HG03066 (cell line): ENCODE measurements around the gene CDH7.

Experiments used
- ATAC-seq: cut with Tn5 transposase; IDR thresholded peaks from one replicate; pipeline ENCODE4 v1.9.1; 2021; ENCODE audit warnings: low read depth; ENCODE audit not compliant: unreplicated experiment

The CDH7 gene, protein sequence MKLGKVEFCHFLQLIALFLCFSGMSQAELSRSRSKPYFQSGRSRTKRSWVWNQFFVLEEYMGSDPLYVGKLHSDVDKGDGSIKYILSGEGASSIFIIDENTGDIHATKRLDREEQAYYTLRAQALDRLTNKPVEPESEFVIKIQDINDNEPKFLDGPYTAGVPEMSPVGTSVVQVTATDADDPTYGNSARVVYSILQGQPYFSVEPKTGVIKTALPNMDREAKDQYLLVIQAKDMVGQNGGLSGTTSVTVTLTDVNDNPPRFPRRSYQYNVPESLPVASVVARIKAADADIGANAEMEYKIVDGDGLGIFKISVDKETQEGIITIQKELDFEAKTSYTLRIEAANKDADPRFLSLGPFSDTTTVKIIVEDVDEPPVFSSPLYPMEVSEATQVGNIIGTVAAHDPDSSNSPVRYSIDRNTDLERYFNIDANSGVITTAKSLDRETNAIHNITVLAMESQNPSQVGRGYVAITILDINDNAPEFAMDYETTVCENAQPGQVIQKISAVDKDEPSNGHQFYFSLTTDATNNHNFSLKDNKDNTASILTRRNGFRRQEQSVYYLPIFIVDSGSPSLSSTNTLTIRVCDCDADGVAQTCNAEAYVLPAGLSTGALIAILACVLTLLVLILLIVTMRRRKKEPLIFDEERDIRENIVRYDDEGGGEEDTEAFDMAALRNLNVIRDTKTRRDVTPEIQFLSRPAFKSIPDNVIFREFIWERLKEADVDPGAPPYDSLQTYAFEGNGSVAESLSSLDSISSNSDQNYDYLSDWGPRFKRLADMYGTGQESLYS

DNA sequence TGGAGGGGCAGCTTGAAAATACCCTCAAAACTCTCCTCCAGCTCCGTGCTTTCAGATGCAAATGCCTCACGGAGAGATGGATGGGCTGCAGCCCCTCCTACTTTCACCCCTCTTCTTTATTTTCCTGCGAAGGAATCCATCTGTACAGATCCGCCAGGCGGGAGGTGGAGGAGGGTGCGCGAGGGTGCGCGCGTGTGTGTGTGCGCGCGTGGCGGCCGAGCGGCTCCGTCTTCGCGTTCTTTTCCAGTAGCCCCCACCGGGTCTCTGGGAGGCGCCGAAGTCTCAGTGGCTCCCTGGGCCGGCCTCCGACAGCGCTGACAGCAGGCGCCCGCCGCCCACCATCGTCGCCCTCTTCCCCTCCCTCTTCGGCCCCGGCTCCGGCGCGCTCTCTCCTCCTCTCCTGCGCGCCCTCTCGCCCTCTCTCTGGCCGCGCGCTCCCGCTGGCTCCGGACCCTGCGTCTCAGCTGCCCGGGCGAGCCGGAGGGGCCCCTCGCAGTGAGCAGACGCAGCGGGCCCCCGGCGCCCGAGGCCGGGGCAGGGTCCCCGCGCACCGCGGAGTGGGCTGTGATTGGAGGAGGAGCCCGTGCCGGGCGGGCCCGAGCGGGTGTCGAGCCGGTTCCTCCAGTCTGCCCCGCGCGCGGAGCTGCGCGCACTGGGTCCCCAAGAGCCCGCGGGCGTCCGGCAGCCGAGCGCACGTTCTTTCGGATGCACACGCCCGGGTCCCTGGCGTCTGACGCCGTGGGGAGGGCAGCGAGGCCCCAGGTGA, at the start of gene CDH7:
Gene CDH7, plus strand, starts transcription at position 624 of the 766 bp plus-strand sequence. CDS start 11,831 bp downstream, outside the sequence.
- no peak for ATAC-seq

DNA sequence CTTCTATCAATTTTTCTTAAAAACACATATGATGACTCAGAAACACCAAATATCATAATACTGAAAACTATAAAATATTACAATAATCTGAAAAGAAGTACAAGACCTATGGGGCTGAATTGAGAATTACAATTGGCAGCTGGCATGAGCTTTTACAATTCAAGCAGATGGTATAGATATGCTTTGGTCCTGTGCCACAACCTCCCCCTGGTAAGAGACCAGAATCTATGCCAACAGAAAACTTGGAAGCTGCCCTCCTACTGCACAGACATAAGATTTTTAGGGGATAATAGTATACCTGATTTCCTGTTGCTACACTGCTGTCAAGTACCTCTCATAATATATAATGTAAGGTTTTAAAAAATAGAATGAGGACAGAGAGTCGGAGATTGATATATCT, 46.8 kb upstream of the CDH7 start:
- no peak for ATAC-seq

DNA sequence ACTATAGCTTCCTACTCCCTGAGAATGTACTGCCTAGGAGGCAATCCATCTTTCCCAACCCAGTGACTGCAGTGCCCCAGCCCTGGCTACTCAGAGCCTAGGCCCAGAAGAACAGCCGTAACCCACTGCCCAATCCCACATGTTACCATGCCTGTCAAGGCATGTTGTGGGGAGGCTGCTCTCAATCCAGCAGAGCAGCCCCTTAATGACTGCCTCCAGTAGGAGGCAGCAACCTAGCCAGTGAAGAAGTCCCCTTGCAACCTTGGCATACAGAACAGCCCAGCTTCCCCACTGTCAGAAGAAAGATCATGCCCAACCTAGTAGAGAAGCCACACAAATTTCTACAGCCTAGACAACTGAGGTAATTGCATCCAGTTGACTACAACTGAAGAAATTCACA, 44.2 kb upstream of the CDH7 start:
- ATAC-seq = no peak

DNA sequence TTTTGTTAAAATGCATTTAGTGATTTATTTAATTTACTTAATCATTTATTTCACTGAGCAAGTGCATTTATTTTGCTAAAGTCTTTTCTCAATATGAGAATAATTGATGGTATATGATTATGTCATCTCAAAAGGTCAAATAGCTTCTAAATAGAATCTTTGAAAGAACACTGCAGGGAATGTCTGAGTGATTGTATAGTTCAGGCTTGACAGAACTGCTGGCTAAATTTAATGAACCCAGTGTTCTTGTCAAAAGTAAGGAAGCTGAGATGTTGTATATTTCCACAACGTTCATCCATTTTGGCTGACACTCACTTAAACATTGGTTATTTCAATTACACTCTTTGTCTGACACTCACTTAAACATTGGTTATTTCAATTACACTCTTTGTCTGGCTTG, 39.3 kb upstream of the CDH7 start:
- no peak for ATAC-seq

DNA sequence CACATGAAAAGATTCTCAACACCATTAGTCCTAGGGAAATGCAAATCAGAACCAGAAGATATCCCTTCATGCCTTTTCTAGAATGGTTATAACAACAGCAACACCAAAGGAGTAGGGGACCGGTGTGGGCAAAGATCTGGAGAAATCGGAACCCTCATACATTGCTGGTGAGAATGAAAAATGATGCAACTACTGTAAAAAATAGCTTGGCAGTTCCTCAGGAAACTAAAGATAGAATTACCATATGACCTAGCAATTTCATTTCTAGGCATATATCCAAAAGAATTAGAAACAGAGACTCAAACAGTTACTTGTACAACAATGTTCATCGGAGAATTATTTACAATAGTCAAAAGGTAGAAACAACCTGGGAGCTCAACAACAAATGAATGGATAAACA, 29.2 kb upstream of the CDH7 start:
- ATAC-seq = no peak

DNA sequence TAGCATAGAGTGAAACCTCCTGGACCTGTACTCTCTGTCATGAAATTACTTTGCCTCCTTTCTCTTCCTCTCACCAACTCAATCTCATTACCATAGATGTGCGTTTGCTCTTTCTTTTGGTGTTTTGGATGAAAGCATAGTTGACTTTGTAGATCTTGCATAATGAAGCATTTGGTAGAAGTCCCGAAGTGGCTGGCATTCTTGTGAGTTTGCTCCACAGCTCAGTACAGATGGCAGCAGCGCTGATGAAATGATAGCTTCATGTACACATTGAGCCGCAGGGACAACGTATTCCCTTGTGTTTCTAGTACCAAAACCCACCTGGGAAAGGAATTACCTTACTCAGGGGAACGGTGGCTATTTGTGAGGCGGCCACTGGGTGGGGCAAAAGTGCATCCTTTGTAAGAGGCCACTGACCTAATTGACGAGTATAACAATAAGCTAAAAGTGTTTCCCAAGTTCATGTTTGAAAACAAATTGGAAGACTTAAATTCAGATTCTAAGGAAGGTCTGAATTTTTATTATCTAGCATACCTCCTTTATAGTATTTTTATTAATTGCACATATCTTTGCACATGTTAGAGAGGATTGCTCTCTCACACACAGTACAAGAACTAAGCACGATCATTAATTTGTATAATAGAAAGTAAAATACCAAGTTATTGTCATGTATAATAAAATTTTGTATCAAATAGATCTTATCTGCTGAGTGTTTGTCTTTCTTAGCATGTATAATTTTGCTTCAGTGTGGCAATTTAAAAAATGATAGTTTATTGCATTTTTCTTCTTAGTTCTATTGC, 25.4 kb upstream of the CDH7 start:
- ATAC-seq = no peak

DNA sequence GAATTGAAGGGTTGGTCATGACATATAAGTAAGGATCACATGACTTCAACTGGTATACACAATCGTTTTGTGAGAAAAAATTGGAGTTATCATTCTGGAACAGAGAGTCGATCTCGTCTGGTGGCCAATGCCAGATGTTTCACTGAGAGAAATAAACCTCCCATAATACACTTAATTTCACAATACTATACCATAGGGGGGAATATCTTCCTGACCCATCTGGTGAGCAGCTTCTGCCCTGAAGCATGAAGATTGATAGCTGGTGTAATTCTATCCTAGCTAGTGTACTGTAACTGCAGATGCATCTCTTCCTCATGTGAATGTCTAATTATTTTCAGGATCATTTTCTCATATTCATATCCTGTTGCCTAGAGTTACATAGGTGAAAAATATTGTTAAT, 15.7 kb upstream of the CDH7 start:
- ATAC-seq = no peak

DNA sequence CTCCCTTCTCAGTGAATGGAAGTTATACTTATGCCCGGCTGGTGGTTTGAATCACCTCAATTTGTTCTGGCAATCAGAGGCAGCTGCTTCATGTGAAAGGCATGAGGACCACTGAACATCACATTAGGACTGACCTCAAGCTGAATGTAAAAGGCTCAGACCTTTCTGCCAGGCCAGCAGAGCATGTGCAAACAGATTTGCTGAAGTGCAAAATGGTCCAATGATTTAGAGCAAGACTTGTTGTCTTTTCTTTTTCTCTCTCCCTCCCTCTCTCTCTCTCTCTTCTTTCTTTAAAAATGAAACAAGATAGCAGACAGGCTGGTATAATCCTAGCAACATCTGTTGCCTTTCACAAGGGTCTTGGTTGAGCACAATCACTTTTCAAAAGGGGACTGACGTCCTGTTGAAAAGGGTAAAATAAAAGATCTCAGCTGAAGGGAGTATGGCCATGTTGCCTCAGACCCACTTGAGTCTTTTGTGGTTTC, 13.3 kb upstream of the CDH7 start:
- ATAC-seq = no peak

DNA sequence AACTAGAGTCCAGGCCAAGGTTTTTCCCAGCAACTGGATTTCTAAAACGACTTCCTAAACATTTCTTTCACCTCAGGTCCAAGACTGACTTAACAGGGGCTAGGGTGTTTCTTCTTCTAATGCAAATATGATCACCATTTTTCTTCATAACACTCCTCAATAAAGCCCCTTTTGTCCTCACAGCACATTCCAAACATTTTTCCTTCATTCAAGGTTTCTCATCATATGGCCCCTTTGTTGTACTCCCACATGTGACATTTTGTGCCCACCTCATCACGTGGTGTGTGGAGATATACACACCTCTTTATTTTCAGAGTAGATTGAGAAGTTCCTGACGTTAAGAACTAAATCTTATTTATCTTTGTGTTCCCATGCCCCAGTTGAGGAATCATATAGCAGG, 3.9 kb upstream of the CDH7 start:
- no peak for ATAC-seq

DNA sequence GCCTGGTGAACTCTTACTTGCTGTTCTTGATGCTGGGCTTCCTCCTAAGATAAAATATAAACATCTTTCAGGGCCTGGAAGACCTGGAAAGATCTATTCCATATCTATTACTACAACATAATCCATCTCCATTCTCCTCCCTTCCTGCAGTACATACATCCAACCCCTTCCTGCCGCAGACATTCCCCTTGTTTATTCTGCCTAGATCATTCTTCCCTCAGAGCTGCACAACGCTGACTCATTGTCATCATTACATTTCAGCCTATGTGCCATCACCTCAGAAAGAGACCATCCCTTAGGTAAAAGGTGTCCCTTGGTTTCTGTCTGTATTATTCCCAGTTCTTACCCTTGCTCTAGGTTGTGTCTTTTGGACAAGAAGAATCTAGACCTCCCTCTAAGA, 2.5 kb upstream of the CDH7 start:
- ATAC-seq = no peak

DNA sequence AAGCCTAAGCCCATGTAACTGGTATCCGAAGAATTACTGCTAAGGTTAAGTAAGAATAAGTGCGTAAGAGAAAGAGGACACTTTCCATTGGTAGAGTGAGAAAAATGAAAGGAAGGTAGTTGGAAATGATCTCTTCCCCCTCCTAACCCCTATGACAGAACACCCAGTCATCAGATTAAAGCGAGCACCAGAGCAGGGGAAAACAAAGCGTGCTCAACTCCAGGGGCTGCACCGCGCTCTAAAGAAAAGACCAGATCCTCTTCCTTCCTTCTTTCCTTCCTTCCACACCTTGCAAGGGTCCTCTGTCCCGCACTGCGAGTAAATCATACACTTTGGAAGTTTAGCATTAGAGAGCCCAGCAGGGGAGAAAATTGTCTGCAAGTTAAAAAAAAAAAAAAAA, 971 bp upstream of the CDH7 start:
- ATAC-seq = no peak

DNA sequence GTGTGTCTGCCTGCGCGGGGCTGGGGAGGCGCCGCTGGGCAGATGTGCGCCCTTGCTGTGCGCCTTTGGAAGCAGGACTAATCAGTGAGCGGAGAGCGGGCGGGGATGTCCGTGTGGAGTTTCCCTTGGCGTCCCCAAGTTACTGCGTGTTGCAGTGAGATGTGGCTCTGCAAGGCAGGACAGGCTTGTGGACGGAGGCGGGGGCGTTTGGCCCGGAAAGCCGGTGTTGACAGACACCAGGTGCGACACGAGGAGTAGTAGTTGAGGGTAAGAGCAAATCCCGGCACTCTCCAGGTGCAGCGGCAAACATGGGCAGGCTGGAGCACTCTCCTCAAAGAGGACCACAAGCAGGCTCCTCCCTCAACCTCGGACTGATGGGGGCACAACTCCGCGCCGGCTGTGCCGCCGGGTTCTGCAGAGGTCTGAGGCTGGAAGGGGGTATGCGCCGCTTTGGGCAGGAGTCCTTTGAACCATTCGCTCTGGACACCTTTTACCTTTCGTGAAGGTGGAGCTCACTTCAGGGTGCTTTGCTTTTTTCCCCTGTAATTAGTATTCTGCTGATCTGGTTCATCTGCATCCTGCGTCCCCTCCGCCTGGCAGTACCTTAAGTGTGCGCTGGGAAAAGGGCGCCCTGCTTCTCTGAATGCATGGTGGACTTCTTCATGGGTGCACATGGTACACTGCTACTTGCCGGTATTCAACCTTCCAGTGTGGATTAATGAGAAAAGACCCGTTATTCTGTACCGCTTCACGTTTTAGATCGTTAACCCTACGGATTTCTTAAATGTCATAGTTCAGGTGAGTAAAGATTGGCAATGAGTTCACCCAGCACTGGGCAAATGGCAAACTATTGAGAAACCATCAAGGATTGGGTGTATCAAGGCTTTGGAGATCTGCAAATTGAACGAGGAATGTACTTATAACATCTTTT, 608 bp downstream of the CDH7 start:
- ATAC-seq = no peak

DNA sequence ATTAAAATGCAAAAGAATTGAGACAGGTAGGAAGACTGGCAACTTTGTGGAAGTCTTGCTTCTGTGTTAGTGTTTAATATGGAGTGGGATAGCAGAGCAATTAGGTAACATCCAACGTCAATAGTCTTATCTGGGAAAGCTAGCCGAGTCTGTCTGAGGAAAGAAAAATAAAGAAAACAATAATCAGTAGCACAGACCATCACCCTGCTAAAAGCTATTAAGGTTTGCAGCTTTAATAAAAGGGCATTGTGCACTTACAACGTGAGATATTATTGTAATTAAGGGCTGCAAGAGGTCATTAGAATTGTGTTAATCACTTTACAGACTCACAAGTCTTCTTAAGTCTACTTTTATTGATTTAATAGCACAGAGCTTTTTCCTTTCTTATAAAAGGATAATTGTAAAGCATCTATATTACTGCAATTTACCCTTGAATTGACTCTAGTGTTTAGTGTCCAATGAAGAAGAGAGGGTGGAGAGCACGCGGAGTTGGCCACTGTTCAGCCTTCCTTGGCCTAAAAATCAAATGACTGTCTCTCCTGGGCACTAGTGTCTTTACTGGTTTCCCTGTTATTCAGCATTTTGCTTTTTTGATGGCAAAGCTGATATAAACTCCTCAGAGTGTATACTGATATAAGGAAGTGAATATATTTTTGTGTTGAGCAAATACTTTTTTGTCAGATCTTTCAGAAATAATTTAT, 2.0 kb downstream of the CDH7 start:
- ATAC-seq = no peak

DNA sequence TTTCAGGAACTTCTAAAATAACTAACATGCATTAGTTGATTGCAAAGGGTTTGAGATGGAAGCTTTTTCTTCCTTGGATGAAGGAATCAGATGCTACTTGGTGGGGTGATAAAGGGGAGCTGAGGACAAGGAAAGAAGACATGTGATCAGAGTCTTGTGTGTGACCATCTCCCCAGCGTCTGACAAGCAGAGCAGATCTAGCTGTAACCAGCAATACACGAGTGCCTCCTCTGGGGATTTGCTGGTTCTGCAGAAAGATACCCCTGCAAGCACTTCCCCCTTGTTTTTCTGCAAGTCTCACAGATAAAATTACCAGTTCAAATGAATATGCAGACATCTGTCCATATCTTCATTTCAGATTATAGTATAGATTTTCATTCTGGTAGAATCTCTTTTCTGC, 2.7 kb downstream of the CDH7 start:
- ATAC-seq = no peak

DNA sequence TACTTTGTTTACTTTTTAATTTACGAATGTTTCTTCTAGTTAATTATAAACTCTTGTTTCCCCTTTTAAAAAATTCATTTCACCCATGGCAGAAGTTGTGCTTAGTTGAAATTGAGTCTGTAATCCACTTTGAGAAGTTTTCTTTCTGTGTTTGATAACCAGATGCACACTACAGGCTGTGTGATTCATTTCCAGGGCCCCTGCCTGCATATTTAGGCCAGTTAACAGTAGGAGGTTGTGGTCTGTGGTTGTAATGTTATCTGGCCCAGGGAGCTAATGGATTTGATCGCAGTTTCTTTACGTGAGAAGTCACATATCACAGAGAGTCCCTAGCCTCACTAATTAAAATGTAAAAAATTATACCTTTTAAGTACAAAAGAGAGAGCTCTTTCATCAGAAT, 3.3 kb downstream of the CDH7 start:
- no peak for ATAC-seq

DNA sequence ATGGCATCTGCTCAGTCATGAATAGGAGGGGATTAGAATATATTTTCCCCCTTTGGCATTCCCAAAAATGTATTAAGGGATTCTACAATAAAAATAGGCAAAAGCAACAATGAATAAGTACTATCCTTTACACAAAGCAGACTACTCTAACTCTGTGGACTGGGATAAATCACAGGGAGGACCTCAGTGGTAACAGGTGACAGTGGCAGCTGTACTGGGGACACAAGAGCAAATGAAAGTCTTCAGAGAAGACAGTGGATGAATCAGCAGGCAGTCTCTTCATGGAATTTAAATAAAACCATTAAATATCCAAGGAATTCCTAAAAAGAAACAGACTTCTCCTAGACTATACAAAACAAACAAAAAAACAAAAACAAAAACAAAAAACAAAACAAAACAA, 4.8 kb downstream of the CDH7 start:
- ATAC-seq = no peak

DNA sequence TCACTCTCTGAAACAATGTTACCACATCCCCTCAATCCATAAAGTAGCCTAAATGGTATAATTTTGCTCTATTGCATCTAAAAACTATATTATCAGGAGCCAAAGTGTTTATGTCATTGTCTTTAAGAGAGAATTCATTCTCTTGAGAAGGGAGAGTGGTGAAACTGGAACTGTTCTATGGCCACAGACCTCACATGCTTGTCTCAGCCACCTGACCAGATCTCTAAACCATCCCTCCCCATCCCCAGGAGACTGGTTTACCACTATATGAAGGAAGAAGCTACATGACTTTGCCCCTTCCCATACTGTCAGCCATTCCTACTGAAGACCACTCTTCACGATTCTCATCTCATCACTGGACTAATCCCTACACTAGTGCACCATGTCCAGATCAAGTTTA, 9.6 kb downstream of the CDH7 start:
- ATAC-seq = no peak

DNA sequence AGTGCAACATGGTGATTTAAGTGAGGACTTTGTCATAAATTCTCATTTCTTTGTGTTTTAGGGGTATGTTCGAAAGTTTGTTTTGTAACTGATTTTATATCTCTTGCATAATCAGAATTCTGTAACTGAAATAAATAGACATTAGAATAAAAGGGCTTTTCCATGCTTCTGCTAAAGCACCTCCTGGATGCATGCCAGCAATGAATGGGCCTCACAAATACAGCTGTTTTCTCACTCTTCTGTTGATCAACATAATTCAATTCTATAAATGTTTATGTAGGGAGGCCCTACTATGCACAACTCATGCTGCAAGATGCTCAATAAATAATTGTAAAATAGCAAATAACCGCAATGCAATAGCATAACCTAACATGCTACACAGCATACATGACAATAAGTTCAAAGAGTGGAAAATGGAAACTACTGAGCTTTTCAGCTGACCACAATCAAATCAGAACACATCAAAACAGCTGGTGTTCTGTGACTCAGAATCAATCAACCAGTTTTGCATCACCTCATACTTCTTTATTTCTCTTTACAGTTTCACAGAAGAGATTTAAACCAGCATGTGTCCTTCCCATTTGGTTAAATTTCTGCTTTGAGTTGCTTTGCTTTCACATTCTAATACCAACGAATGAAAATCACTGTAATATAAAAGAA, 11.0 kb downstream of the CDH7 start:
- ATAC-seq = no peak
